ENCODE measurements around the gene TAX1BP3. TPM values are rescaled to one million over a fixed set of nuclear protein-coding genes. Genes with fewer than 3 reads are reported as not detected.
A peak's percentile ranks its signal among the peaks of the same experiment; 100 is the strongest.

Gene TAX1BP3
- total and polyA plus RNA-seq, 2 of the 13 experiments (the other 11 are each of a cell fraction or from before 2014, with no cell fraction given): 16.7 to 45.1 TPM

GRCh38 chr17:3636908-3637373, 31.4 kb downstream of the TAX1BP3 start:
- peak overlapping the region; percentile 93 for H3K4me2 ChIP-seq (ENCODE audit: low read depth, low read length)
- H3K4me3 ChIP-seq (replicated peaks in 1 of 3; ENCODE audit: insufficient read depth in 1 of 3, low read depth in 2 of 3, low read length in 3 of 3): peak overlapping the region; percentile 89 to 97 (median 90)
- intact Hi-C loops (cut with micrococcal nuclease; ENCODE audit: unreplicated experiment): no loop called here
- in situ Hi-C loops (cut with HindIII; ENCODE audit: extremely low pct_ligation_motif_present, low pct_unique_long_range_greater_than_20kb): no loop called here
- no TSS peak for BruUV-seq (replicated peaks)
- no peaks in the 10 kb centered on the region for H3K9me3 ChIP-seq (ENCODE audit: low read length)
- DNase-seq (ENCODE audit: low spot score): no peak
- peaks cover 23% of the 10 kb centered on the region for H3K79me2 ChIP-seq (ENCODE audit: insufficient read depth, low read length)
- CTCF ChIA-PET (ENCODE audit: low intra/inter-chr PET ratio, low total read pairs): no interaction called here
- H3K36me3 ChIP-seq (replicated peaks in 1 of 2; ENCODE audit: control insufficient read depth in 1 of 2, insufficient read depth in 2 of 2, low read length in 2 of 2): peaks cover 3 to 9% of the 10 kb centered on the region in 2 experiments; a peak in 3 of 5 replicates
- peak overlapping the region; percentile 98 for H3K27ac ChIP-seq (ENCODE audit: extremely low read length, insufficient read depth, low read length)
- peaks cover 13% of the 10 kb centered on the region for H4K20me1 ChIP-seq (ENCODE audit: insufficient read depth, low read length)
- ATAC-seq: no peak; the same call in 2 of the 3 replicates
- POLR2A ChIA-PET: interaction anchor here (0.9 to 2.4 kb wide), 8 partner anchors 14 to 506 kb away, joined by 4 to 74 read pairs (median 6); partner anchors contain the start of genes CYB5D2, EMC6, HASPIN and TAX1BP3
- peaks cover 68% of the 10 kb centered on the region for H3K4me1 ChIP-seq (ENCODE audit: insufficient read depth, low read length)
- FAIRE-seq: no peak
- WGBS (ENCODE audit: low lambda C conversion rate): 15% methylated on average over 3 of the region's 31 CpGs
- no peak overlapping the region for H2AFZ ChIP-seq (ENCODE audit: low read length)
- no peaks in the 10 kb centered on the region; a peak in 1 of 5 replicates for H3K27me3 ChIP-seq (ENCODE audit: control insufficient read depth in 1 of 2, insufficient read depth in 2 of 2, low read length in 2 of 2)
- peak overlapping the region; percentile 96 for H3K9ac ChIP-seq (ENCODE audit: insufficient read depth, low read depth, low read length)
- TF ChIP-seq RAD51 (IDR thresholded peaks at IDR 0.05; ENCODE audit: borderline replicate concordance): no peak
- 0 out of 2 replicates have a peak, but pooled peaks have one; percentile 54 for TF ChIP-seq ZZZ3 (CRISPR knock-in tag; IDR thresholded peaks at IDR 0.05; ENCODE audit: borderline replicate concordance)
- no peak for TF ChIP-seq ZNF10 (CRISPR knock-in tag; IDR thresholded peaks at IDR 0.05; ENCODE audit: borderline replicate concordance, low read depth)
- peak; percentile 38; the same call in 1 of the 2 replicates for TF ChIP-seq HIC2 (CRISPR knock-in tag; IDR thresholded peaks at IDR 0.05; ENCODE audit: low read depth)
- no peak; the same call in 1 of the 2 replicates for TF ChIP-seq ZNF670 (CRISPR knock-in tag; IDR thresholded peaks at IDR 0.05; ENCODE audit: borderline replicate concordance)
- TF ChIP-seq XRCC5 (optimal IDR thresholded peaks at IDR 0.05; ENCODE audit: low read length): no peak
- peak; percentile 44; the same call in 1 of the 2 replicates for TF ChIP-seq PHF21A (CRISPR knock-in tag; IDR thresholded peaks at IDR 0.05)
- no peak for TF ChIP-seq HOXA7 (CRISPR knock-in tag; IDR thresholded peaks at IDR 0.05)
- TF ChIP-seq GMEB1 (CRISPR knock-in tag; IDR thresholded peaks at IDR 0.05; ENCODE audit: borderline replicate concordance): no peak
- TF ChIP-seq CBFB (CRISPR knock-in tag; IDR thresholded peaks at IDR 0.05): no peak
- TF ChIP-seq TFDP1 (CRISPR knock-in tag; IDR thresholded peaks at IDR 0.05; ENCODE audit: borderline replicate concordance): no peak
- TF ChIP-seq ZSCAN12 (CRISPR knock-in tag; IDR thresholded peaks at IDR 0.05): peak; percentile 68; the same call in 1 of the 2 replicates
- no peak for TF ChIP-seq PITX1 (CRISPR knock-in tag; IDR thresholded peaks at IDR 0.05)
- TF ChIP-seq ZHX1 (CRISPR knock-in tag; IDR thresholded peaks at IDR 0.05; ENCODE audit: low read depth): no peak
- no peak for TF ChIP-seq NKX3-1 (CRISPR knock-in tag; IDR thresholded peaks at IDR 0.05)
- no peak for TF ChIP-seq DMAP1 (CRISPR knock-in tag; IDR thresholded peaks at IDR 0.05)
